DOHH2 (cell line): ENCODE data around the gene CDHR2.

Source experiments
- CTCF ChIP-seq: fragments of 200-600 bp; sonication (generic); IDR thresholded peaks from one replicate; pipeline ENCODE4 v1.5.1; 2014; ENCODE audit warnings: antibody characterized with exemption, mild to moderate bottlenecking, low read depth, low read length; ENCODE audit not compliant: poor library complexity, severe bottlenecking
- EZH2phosphoT487 ChIP-seq: fragments of 200-600 bp; sonication (generic); IDR thresholded peaks from 2 replicates; pipeline ENCODE4 v1.6.1; 2017; ENCODE audit warnings: borderline replicate concordance, mild to moderate bottlenecking, antibody characterized with exemption, low read length, moderate library complexity, mixed read lengths

GRCh38 chr5:176612008-176612407 is 62.9 kb downstream of the CDHR2 start:
- TF ChIP-seq CTCF (no peak), EZH2phosphoT487 (no peak)
